GM19023 (cell line): Measurements from ENCODE around the gene IGF1R.

Experiments used
- ATAC-seq: cut with Tn5 transposase; IDR thresholded peaks from one replicate; pipeline ENCODE4 v1.9.1; 2021; ENCODE audit warnings: mild to moderate bottlenecking, moderate library complexity; ENCODE audit not compliant: unreplicated experiment

IGF1R gene

GRCh38 chr15:99010768-99011167 lies 362.4 kb downstream of the IGF1R start:
- no peak for ATAC-seq
